ENCODE measurements around the gene PLXDC2. TPM values are rescaled to one million over a fixed set of nuclear protein-coding genes. Genes with fewer than 3 reads are reported as not detected.

The PLXDC2 gene
- total RNA-seq, 1 experiment from 2014 or later: 0.20 TPM

DNA sequence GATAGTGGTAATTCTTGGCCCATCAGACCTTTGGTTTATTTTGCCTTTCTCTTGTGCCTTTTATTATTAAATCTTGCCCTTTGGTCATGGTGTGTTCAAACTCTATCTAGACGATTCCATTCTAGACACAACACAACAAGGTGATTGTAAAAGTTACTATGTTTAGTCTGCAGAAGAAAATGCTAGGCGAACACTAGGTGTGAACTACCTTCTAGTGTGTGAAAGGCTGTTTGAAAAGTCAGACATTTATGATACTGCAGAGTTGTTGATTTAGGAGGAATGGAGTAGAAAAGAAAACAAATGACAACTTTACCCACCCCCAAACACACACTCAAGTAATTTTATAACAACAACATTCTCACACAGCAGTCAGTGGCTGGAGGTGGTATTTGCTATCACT is 103.4 kb downstream of the PLXDC2 start:
- no peaks in the 10 kb centered on the region for H3K36me3 ChIP-seq (ENCODE audit: control insufficient read depth in 1 of 2, insufficient read depth in 2 of 2, low read length in 2 of 2)
- no peak overlapping the region for H3K27ac ChIP-seq (ENCODE audit: low read depth, low read length)
- no peaks in the 10 kb centered on the region for H3K4me1 ChIP-seq (ENCODE audit: control insufficient read depth in 1 of 2, insufficient read depth in 2 of 2, low read length in 2 of 2)
- ChIA-PET RAD21 (ENCODE audit: low non-redundant PET in 1 of 2, low total read pairs in 2 of 2, uncharacterized antibody in 2 of 2, unreplicated experiment in 2 of 2) (no interaction called here), CTCF (no interaction called here), POLR2A (no interaction called here)
- H4K20me1 ChIP-seq (ENCODE audit: insufficient read depth): no peaks in the 10 kb centered on the region
- ATAC-seq: no peak
- H3K4me3 ChIP-seq (replicated peaks in 1 of 2; ENCODE audit: low read depth in 1 of 2, low read length in 2 of 2): no peak overlapping the region
- H3K4me2 ChIP-seq (ENCODE audit: low read length): no peak overlapping the region
- no peaks in the 10 kb centered on the region for H3K27me3 ChIP-seq (ENCODE audit: insufficient read depth, low read length)
- intact Hi-C loops (cut with micrococcal nuclease): no loop called here
- no peak for DNase-seq (ENCODE audit: low read depth, low spot score)
- H2AFZ ChIP-seq (ENCODE audit: low read depth, low read length, poor library complexity, severe bottlenecking): no peak overlapping the region
- TF ChIP-seq, protein P1, sequence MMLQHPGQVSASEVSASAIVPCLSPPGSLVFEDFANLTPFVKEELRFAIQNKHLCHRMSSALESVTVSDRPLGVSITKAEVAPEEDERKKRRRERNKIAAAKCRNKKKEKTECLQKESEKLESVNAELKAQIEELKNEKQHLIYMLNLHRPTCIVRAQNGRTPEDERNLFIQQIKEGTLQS (IDR thresholded peaks at IDR 0.05): no peak
- TF ChIP-seq SP1 (IDR thresholded peaks at IDR 0.05; ENCODE audit: low read depth): no peak
- no peak for TF ChIP-seq FOSL1 (IDR thresholded peaks at IDR 0.05; ENCODE audit: low read depth)
- no peak for TF ChIP-seq POLR2AphosphoS5 (IDR thresholded peaks at IDR 0.05; ENCODE audit: low read depth, low read length)
- TF ChIP-seq ZFX (IDR thresholded peaks at IDR 0.05): no peak
- TF ChIP-seq SRF (IDR thresholded peaks at IDR 0.05; ENCODE audit: low read depth): no peak
- TF ChIP-seq CEBPB (IDR thresholded peaks at IDR 0.05; ENCODE audit: low read depth): no peak
- TF ChIP-seq CBX3 (IDR thresholded peaks at IDR 0.05; ENCODE audit: low read depth): no peak
- H3K9ac ChIP-seq (ENCODE audit: low read length): no peak overlapping the region
- no TSS peak for BruUV-seq (replicated peaks)
- H3K9me3 ChIP-seq (ENCODE audit: control insufficient read depth in 1 of 2, insufficient read depth in 1 of 2, low read depth in 1 of 2, low read length in 2 of 2): peaks cover 3 to 19% of the 10 kb centered on the region in 2 experiments; a peak in 2 of 4 replicates
- no peaks in the 10 kb centered on the region for H3K79me2 ChIP-seq (ENCODE audit: insufficient read depth, low read length)
- H3K9me2 ChIP-seq (ENCODE audit: insufficient read depth): no peaks in the 10 kb centered on the region

DNA sequence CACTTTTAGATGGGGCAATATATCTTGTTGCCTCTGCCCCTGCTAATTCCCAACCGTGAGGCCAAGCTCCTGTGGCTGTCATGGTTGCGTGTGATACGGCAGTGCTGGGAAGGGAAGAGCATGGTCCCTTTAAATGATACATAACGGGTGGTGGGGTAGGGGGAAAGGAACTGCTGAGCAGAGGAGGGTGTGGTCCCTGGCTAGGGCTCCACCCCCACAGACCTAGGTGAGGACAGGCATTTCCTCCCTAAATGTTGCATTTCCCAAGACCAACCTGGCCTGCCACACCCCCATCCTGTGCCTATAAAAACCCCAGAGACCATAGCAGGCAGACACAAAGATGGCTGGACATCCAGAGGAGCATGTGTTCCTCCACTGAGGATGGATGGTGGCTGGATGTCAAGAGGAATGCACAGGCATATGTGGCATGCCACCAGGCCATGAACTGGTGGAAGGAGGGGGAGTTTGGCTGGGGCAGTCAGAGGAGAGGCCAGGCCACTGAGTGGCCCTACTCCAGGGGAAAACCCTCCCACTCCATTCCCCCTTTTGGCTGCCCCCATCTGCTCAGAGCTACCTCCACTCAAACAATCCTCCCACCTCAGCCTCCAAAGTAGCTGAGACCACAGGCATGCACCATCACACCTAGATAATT is 104.0 kb downstream of the PLXDC2 start:
- no TSS peak for BruUV-seq (replicated peaks)
- Histone ChIP-seq H3K4me3 (replicated peaks in 1 of 2; ENCODE audit: low read depth in 1 of 2, low read length in 2 of 2) (no peak overlapping the region), H3K27me3 (ENCODE audit: insufficient read depth, low read length) (no peaks in the 10 kb centered on the region), H3K27ac (ENCODE audit: low read depth, low read length) (no peak overlapping the region), H3K4me2 (ENCODE audit: low read length) (no peak overlapping the region), H2AFZ (ENCODE audit: low read depth, low read length, poor library complexity, severe bottlenecking) (no peak overlapping the region), H3K9me3 (ENCODE audit: control insufficient read depth in 1 of 2, insufficient read depth in 1 of 2, low read depth in 1 of 2, low read length in 2 of 2) (peaks cover 3 to 24% of the 10 kb centered on the region in 2 experiments; a peak in 2 of 4 replicates), H3K36me3 (ENCODE audit: control insufficient read depth in 1 of 2, insufficient read depth in 2 of 2, low read length in 2 of 2) (no peaks in the 10 kb centered on the region), H4K20me1 (ENCODE audit: insufficient read depth) (no peaks in the 10 kb centered on the region), H3K79me2 (ENCODE audit: insufficient read depth, low read length) (no peaks in the 10 kb centered on the region), H3K9ac (ENCODE audit: low read length) (no peak overlapping the region), H3K4me1 (ENCODE audit: control insufficient read depth in 1 of 2, insufficient read depth in 2 of 2, low read length in 2 of 2) (no peaks in the 10 kb centered on the region), H3K9me2 (ENCODE audit: insufficient read depth) (no peaks in the 10 kb centered on the region)
- ATAC-seq (no peak), DNase-seq (ENCODE audit: low read depth, low spot score) (no peak)
- ChIA-PET RAD21 (ENCODE audit: low non-redundant PET in 1 of 2, low total read pairs in 2 of 2, uncharacterized antibody in 2 of 2, unreplicated experiment in 2 of 2) (no interaction called here), POLR2A (no interaction called here), CTCF (no interaction called here)
- intact Hi-C loops (cut with micrococcal nuclease): no loop called here
- TF ChIP-seq, protein P1 (IDR thresholded peaks at IDR 0.05): no peak
- no peak for TF ChIP-seq CEBPB (IDR thresholded peaks at IDR 0.05; ENCODE audit: low read depth)
- TF ChIP-seq EGR1 (IDR thresholded peaks at IDR 0.05; ENCODE audit: low read depth): no peak
- TF ChIP-seq POLR2AphosphoS5 (IDR thresholded peaks at IDR 0.05; ENCODE audit: low read depth, low read length): no peak
- no peak for TF ChIP-seq YY1 (IDR thresholded peaks at IDR 0.05; ENCODE audit: extremely low read depth, insufficient replicate concordance, low read depth, low read length)
- no peak for TF ChIP-seq POLR2A (IDR thresholded peaks at IDR 0.05; ENCODE audit: borderline replicate concordance, extremely low read depth, insufficient read depth, insufficient read length)
- TF ChIP-seq, protein P2, sequence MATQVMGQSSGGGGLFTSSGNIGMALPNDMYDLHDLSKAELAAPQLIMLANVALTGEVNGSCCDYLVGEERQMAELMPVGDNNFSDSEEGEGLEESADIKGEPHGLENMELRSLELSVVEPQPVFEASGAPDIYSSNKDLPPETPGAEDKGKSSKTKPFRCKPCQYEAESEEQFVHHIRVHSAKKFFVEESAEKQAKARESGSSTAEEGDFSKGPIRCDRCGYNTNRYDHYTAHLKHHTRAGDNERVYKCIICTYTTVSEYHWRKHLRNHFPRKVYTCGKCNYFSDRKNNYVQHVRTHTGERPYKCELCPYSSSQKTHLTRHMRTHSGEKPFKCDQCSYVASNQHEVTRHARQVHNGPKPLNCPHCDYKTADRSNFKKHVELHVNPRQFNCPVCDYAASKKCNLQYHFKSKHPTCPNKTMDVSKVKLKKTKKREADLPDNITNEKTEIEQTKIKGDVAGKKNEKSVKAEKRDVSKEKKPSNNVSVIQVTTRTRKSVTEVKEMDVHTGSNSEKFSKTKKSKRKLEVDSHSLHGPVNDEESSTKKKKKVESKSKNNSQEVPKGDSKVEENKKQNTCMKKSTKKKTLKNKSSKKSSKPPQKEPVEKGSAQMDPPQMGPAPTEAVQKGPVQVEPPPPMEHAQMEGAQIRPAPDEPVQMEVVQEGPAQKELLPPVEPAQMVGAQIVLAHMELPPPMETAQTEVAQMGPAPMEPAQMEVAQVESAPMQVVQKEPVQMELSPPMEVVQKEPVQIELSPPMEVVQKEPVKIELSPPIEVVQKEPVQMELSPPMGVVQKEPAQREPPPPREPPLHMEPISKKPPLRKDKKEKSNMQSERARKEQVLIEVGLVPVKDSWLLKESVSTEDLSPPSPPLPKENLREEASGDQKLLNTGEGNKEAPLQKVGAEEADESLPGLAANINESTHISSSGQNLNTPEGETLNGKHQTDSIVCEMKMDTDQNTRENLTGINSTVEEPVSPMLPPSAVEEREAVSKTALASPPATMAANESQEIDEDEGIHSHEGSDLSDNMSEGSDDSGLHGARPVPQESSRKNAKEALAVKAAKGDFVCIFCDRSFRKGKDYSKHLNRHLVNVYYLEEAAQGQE (IDR thresholded peaks at IDR 0.05; ENCODE audit: low read depth): no peak
- no peak for TF ChIP-seq SRF (IDR thresholded peaks at IDR 0.05; ENCODE audit: low read depth)
- TF ChIP-seq, protein P3, sequence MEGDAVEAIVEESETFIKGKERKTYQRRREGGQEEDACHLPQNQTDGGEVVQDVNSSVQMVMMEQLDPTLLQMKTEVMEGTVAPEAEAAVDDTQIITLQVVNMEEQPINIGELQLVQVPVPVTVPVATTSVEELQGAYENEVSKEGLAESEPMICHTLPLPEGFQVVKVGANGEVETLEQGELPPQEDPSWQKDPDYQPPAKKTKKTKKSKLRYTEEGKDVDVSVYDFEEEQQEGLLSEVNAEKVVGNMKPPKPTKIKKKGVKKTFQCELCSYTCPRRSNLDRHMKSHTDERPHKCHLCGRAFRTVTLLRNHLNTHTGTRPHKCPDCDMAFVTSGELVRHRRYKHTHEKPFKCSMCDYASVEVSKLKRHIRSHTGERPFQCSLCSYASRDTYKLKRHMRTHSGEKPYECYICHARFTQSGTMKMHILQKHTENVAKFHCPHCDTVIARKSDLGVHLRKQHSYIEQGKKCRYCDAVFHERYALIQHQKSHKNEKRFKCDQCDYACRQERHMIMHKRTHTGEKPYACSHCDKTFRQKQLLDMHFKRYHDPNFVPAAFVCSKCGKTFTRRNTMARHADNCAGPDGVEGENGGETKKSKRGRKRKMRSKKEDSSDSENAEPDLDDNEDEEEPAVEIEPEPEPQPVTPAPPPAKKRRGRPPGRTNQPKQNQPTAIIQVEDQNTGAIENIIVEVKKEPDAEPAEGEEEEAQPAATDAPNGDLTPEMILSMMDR (IDR thresholded peaks at IDR 0.05 in 2 of 3, conservative IDR thresholded peaks at IDR 0.05 in 1 of 3; ENCODE audit: borderline replicate concordance in 1 of 3, insufficient read depth in 1 of 3, low read depth in 2 of 3, low read length in 2 of 3): no peak

All from HCT116 (cell line).